ENCODE results near the gene MYO18B. TPM values are rescaled to one million over a fixed set of nuclear protein-coding genes. Genes with fewer than 3 reads are reported as not detected.
"Not testable (repeated sequence)": the region's sequence is repeated elsewhere in the genome, so short reads cannot be mapped to it uniquely, and the experiment has no call there.

The MYO18B gene
- total RNA-seq, 1 donor from 2014 or later = 0.07 TPM

GRCh38 chr22:25704701-25705100, 37.3 kb upstream of the MYO18B start:
- H3K9ac ChIP-seq (ENCODE audit: low read length) = no peak overlapping the region
- H3K79me2 ChIP-seq (ENCODE audit: insufficient read depth, low read length) = no peaks in the 10 kb centered on the region
- TF ChIP-seq EZH2 (IDR thresholded peaks at IDR 0.05; ENCODE audit: insufficient read depth, low read length) (no peak), CTCF (IDR thresholded peaks at IDR 0.05; ENCODE audit: insufficient read depth, low read depth, low read length) (no peak)
- no peaks in the 10 kb centered on the region for H3K4me1 ChIP-seq (ENCODE audit: insufficient read depth, low read length)
- Mint-ChIP-seq H3K27me3 (ENCODE audit: low read depth, unreplicated experiment) (no peaks in the 10 kb centered on the region), H3K4me1 (ENCODE audit: low read depth, unreplicated experiment) (peaks cover 8% of the 10 kb centered on the region), H3K27ac (ENCODE audit: unreplicated experiment) (no peak overlapping the region), H3K4me3 (ENCODE audit: unreplicated experiment) (no peak overlapping the region), H3K36me3 (ENCODE audit: low read depth, unreplicated experiment) (peaks cover 3% of the 10 kb centered on the region), H3K9me3 (ENCODE audit: unreplicated experiment) (no peaks in the 10 kb centered on the region)
- H3K27ac ChIP-seq (ENCODE audit: low read depth, low read length) = no peak overlapping the region
- no peaks in the 10 kb centered on the region for H4K20me1 ChIP-seq (ENCODE audit: insufficient read depth, low read length)
- H3K4me3 ChIP-seq (ENCODE audit: insufficient read depth, low read depth, low read length) = no peak overlapping the region
- H2AFZ ChIP-seq (ENCODE audit: low read depth, low read length) = no peak overlapping the region
- no peaks in the 10 kb centered on the region for H3K36me3 ChIP-seq (ENCODE audit: insufficient read depth, low read length)
- FAIRE-seq (no peak), DNase-seq (ENCODE audit: low read depth) (no peak)
- no peak overlapping the region for H3K4me2 ChIP-seq (ENCODE audit: low read length)
- no peaks in the 10 kb centered on the region for H3K9me3 ChIP-seq (ENCODE audit: insufficient read depth, low read depth, low read length)
- H3K27me3 ChIP-seq (ENCODE audit: insufficient read depth, low read length) = no peaks in the 10 kb centered on the region

- H3K9me3 Mint-ChIP-seq (ENCODE audit: unreplicated experiment) = no peaks in the 10 kb centered on the region
These were observed 35.8 kb upstream of the MYO18B start for GRCh38 chr22:25706197-25706596.

GRCh38 chr22:25708430-25708829, 33.6 kb upstream of the MYO18B start:
- not testable (repeated sequence) for DNase-seq (ENCODE audit: low read depth); H3K4me3 Mint-ChIP-seq (ENCODE audit: unreplicated experiment); H3K27ac ChIP-seq (ENCODE audit: low read depth, low read length); H3K27me3 Mint-ChIP-seq (ENCODE audit: low read depth, unreplicated experiment); H3K4me3 ChIP-seq (ENCODE audit: insufficient read depth, low read depth, low read length); H3K4me2 ChIP-seq (ENCODE audit: low read length); H4K20me1 ChIP-seq (ENCODE audit: insufficient read depth, low read length); H3K27ac Mint-ChIP-seq (ENCODE audit: unreplicated experiment); H3K79me2 ChIP-seq (ENCODE audit: insufficient read depth, low read length); H3K36me3 Mint-ChIP-seq (ENCODE audit: low read depth, unreplicated experiment); H3K9me3 ChIP-seq (ENCODE audit: insufficient read depth, low read depth, low read length); H3K27me3 ChIP-seq (ENCODE audit: insufficient read depth, low read length); FAIRE-seq; H3K36me3 ChIP-seq (ENCODE audit: insufficient read depth, low read length); H3K9me3 Mint-ChIP-seq (ENCODE audit: unreplicated experiment); H3K9ac ChIP-seq (ENCODE audit: low read length); H2AFZ ChIP-seq (ENCODE audit: low read depth, low read length); H3K4me1 ChIP-seq (ENCODE audit: insufficient read depth, low read length)
- H3K4me1 Mint-ChIP-seq (ENCODE audit: low read depth, unreplicated experiment) = peaks cover 12% of the 10 kb centered on the region

More at GRCh38 chr22:25706197-25706596, 35.8 kb upstream of the MYO18B start:
- Histone ChIP-seq H3K27ac (ENCODE audit: low read depth, low read length) (no peak overlapping the region), H2AFZ (ENCODE audit: low read depth, low read length) (no peak overlapping the region), H3K36me3 (ENCODE audit: insufficient read depth, low read length) (no peaks in the 10 kb centered on the region), H3K4me2 (ENCODE audit: low read length) (no peak overlapping the region), H3K9me3 (ENCODE audit: insufficient read depth, low read depth, low read length) (no peaks in the 10 kb centered on the region), H3K4me3 (ENCODE audit: insufficient read depth, low read depth, low read length) (no peak overlapping the region), H3K9ac (ENCODE audit: low read length) (no peak overlapping the region), H4K20me1 (ENCODE audit: insufficient read depth, low read length) (no peaks in the 10 kb centered on the region), H3K4me1 (ENCODE audit: insufficient read depth, low read length) (no peaks in the 10 kb centered on the region), H3K79me2 (ENCODE audit: insufficient read depth, low read length) (no peaks in the 10 kb centered on the region), H3K27me3 (ENCODE audit: insufficient read depth, low read length) (no peaks in the 10 kb centered on the region)
- TF ChIP-seq CTCF (IDR thresholded peaks at IDR 0.05; ENCODE audit: insufficient read depth, low read depth, low read length) (no peak), EZH2 (IDR thresholded peaks at IDR 0.05; ENCODE audit: insufficient read depth, low read length) (no peak)
- Mint-ChIP-seq H3K27ac (ENCODE audit: unreplicated experiment) (no peak overlapping the region), H3K4me1 (ENCODE audit: low read depth, unreplicated experiment) (peaks cover 10% of the 10 kb centered on the region), H3K27me3 (ENCODE audit: low read depth, unreplicated experiment) (no peaks in the 10 kb centered on the region), H3K4me3 (ENCODE audit: unreplicated experiment) (no peak overlapping the region), H3K36me3 (ENCODE audit: low read depth, unreplicated experiment) (peaks cover 3% of the 10 kb centered on the region)
- FAIRE-seq (no peak), DNase-seq (ENCODE audit: low read depth) (no peak)

All from astrocyte (in vitro differentiated cells and primary cell).